Suprapubic skin (tissue), 4 donors: Measurements from ENCODE around the gene ALG14. TPM values are rescaled to one million over a fixed set of nuclear protein-coding genes. Genes with fewer than 3 reads are reported as not detected.
A peak's percentile ranks its signal among the peaks of the same experiment; 100 is the strongest.

Source experiments
- DNase-seq, 2 donors: peaks; one replicate each; pipeline ENCODE4 v3.0.0-alpha.2; 2019; ENCODE audit warnings: low spot score in 2 of 2
- H3K27ac ChIP-seq: fragments of 200-600 bp; sonication (generic); one replicate; pipeline ENCODE4 v1.5.1; 2019
- H3K27me3 ChIP-seq: fragments of 200-600 bp; sonication (generic); one replicate; pipeline ENCODE4 v1.5.1; 2019
- H3K36me3 ChIP-seq: fragments of 200-600 bp; sonication (generic); one replicate; pipeline ENCODE4 v1.5.1; 2019
- H3K4me1 ChIP-seq: fragments of 200-600 bp; sonication (generic); one replicate; pipeline ENCODE4 v1.5.1; 2019
- H3K4me3 ChIP-seq: fragments of 200-600 bp; sonication (generic); one replicate; pipeline ENCODE4 v1.5.1; 2019; ENCODE audit warnings: mild to moderate bottlenecking
- H3K9me3 ChIP-seq: fragments of 200-600 bp; sonication (generic); one replicate; pipeline ENCODE4 v1.5.1; 2019
- CTCF ChIP-seq, 2 donors: fragments of 200-600 bp in 1 of 2; fragments of 450-650 bp in 1 of 2; sonication (generic) in 1 of 2; IDR thresholded peaks; one replicate each; pipeline ENCODE4 v1.5.1; 2016 to 2019; ENCODE audit warnings: antibody characterized with exemption in 2 of 2, mild to moderate bottlenecking in 1 of 2, moderate library complexity in 1 of 2
- EP300 ChIP-seq: sonication (generic); formaldehyde crosslinking; IDR thresholded peaks from one replicate; pipeline ENCODE4 v1.6.1; 2017; ENCODE audit warnings: antibody characterized with exemption
- POLR2A ChIP-seq, 2 donors: fragments of 450-650 bp; IDR thresholded peaks; one replicate each; pipeline ENCODE4 v1.6.1; 2017; ENCODE audit warnings: antibody characterized with exemption in 2 of 2, mild to moderate bottlenecking in 2 of 2, moderate library complexity in 2 of 2
- POLR2AphosphoS5 ChIP-seq, 3 donors: sonication (generic); formaldehyde crosslinking; IDR thresholded peaks; one replicate each; pipeline ENCODE4 v1.6.1; 2017; ENCODE audit warnings: antibody characterized with exemption in 3 of 3
- WGBS: methylation state at CpG from one replicate; pipeline ENCODE4 v1.1.5; 2018; 5-methylcytosine and 5-hydroxymethylcytosine counted together
- total RNA-seq, 4 donors: library from RNA; depleted of rRNA; stranded (reverse); fragments of >200 nt; gene quantifications; one replicate each; pipeline ENCODE4 v1.1.0, GENCODE V29; 2016

Gene ALG14
- total RNA-seq, 4 donors from 2014 or later: 0.80 to 1.6 (median 1.1) TPM

GRCh38 chr1:94989911-94990473 is 82.8 kb downstream of the ALG14 start:
- Histone ChIP-seq H3K27ac (no peak overlapping the region), H3K36me3 (no peaks in the 10 kb centered on the region), H3K27me3 (no peaks in the 10 kb centered on the region), H3K9me3 (no peaks in the 10 kb centered on the region), H3K4me3 (no peak overlapping the region), H3K4me1 (peaks cover 4% of the 10 kb centered on the region)
- DNase-seq: no peak
- TF ChIP-seq POLR2AphosphoS5 (IDR thresholded peaks at IDR 0.05): no peak
- no peak for TF ChIP-seq POLR2A (IDR thresholded peaks at IDR 0.05)
- no peak for TF ChIP-seq EP300
- TF ChIP-seq CTCF (IDR thresholded peaks at IDR 0.05): no peak
- WGBS: 82% methylated on average over 6 of the region's 6 CpGs

DNA sequence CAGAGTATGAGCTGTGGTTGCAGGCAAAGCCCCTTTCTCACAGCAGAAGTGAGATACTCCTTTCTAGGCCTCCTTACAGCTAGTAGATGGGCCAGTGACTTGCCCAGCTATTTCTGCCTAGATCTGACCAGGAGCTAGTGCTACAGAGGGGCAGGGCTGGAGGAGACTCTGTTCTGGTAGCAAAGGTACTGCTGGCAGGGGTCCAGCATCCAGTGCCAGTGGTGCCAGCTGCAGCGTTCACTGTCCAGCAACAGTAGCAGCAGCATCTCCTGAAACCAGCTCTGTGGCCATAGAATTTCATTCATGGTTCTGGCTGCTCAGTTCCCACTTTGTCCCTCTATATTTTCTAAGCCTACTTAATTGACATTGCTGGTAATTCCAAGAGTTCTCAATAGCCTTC is 83.4 kb downstream of the ALG14 start:
- no peak for TF ChIP-seq POLR2AphosphoS5 (IDR thresholded peaks at IDR 0.05)
- TF ChIP-seq CTCF (IDR thresholded peaks at IDR 0.05): no peak
- no peak for TF ChIP-seq EP300
- no peak for TF ChIP-seq POLR2A (IDR thresholded peaks at IDR 0.05)
- no peaks in the 10 kb centered on the region for H3K36me3 ChIP-seq
- no peak overlapping the region for H3K4me3 ChIP-seq
- no peak for DNase-seq
- no peaks in the 10 kb centered on the region for H3K9me3 ChIP-seq
- H3K27ac ChIP-seq: no peak overlapping the region
- H3K4me1 ChIP-seq: peaks cover under 1% of the 10 kb centered on the region
- no peaks in the 10 kb centered on the region for H3K27me3 ChIP-seq
- 89% methylated on average over 1 of the region's 1 CpG for WGBS

DNA sequence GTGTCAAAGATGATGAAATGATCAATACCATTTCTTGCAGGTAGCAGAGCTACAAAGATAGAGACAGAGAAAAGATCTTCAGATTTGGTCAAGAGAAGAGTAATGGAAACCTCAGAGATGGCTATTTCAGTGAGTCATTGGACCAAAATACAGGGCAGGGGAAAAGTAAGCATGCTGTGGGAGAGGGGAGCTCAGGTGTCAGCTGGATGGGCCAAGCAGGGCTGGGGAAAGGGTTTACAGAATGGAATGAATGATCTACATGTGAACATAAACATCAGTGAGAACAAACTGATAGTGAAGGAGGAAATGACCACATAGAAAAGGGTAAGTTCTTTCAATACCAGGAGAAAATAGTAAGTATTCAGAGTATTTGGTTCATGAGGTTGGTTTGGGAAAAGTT is 84.4 kb downstream of the ALG14 start:
- Histone ChIP-seq H3K36me3 (no peaks in the 10 kb centered on the region), H3K4me1 (peaks cover 1% of the 10 kb centered on the region), H3K27me3 (no peaks in the 10 kb centered on the region), H3K4me3 (no peak overlapping the region), H3K9me3 (no peaks in the 10 kb centered on the region), H3K27ac (no peak overlapping the region)
- no peak for DNase-seq
- TF ChIP-seq CTCF (IDR thresholded peaks at IDR 0.05): no peak
- no peak for TF ChIP-seq POLR2A (IDR thresholded peaks at IDR 0.05)
- TF ChIP-seq POLR2AphosphoS5 (IDR thresholded peaks at IDR 0.05): no peak
- TF ChIP-seq EP300: no peak

DNA sequence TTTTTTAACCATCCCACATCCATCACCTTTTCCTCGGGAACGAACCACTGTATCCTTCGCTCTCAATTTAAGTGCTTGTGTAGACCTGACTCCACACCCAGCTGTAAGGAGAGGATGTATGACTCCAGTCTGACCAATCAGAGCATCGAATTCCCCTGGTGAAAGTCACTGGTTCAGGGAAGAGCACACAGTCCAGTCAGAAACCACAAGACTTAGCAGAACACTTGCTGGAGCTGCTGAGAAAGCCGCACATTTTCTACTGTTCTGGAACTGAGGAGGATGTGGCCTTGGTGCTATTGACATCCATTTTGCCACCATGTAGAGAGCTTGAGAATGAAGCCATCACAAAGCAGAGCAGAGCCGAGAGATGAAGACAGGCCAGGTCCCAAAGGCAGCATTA is 86.0 kb downstream of the ALG14 start:
- H3K4me3 ChIP-seq: no peak overlapping the region
- H3K27me3 ChIP-seq: no peaks in the 10 kb centered on the region
- no peaks in the 10 kb centered on the region for H3K36me3 ChIP-seq
- WGBS: 84% methylated on average over 6 of the region's 6 CpGs
- H3K27ac ChIP-seq: no peak overlapping the region
- TF ChIP-seq POLR2AphosphoS5 (IDR thresholded peaks at IDR 0.05) (no peak), POLR2A (IDR thresholded peaks at IDR 0.05) (no peak), EP300 (no peak), CTCF (IDR thresholded peaks at IDR 0.05) (no peak)
- H3K4me1 ChIP-seq: peaks cover 9% of the 10 kb centered on the region
- H3K9me3 ChIP-seq: no peaks in the 10 kb centered on the region
- DNase-seq: no peak

- DNase-seq: no peak
- no peaks in the 10 kb centered on the region for H3K9me3 ChIP-seq
- H3K4me1 ChIP-seq: peaks cover 9% of the 10 kb centered on the region
- 45% methylated on average over 7 of the region's 7 CpGs for WGBS
- H3K4me3 ChIP-seq: no peak overlapping the region
- H3K27ac ChIP-seq: peak overlapping the region; percentile 24
- TF ChIP-seq POLR2AphosphoS5 (IDR thresholded peaks at IDR 0.05) (no peak), POLR2A (IDR thresholded peaks at IDR 0.05) (no peak), CTCF (IDR thresholded peaks at IDR 0.05) (no peak), EP300 (no peak)
- H3K36me3 ChIP-seq: no peaks in the 10 kb centered on the region
- no peaks in the 10 kb centered on the region for H3K27me3 ChIP-seq
Measured at GRCh38 chr1:94983171-94983739, 89.5 kb downstream of the ALG14 start.
